Suppressor macrophage (primary cell): ENCODE measurements around the gene MESP1.

Experiments
- DNase-seq, 4 experiments: peaks; one replicate each; pipeline ENCODE4 v3.0.0-alpha.2; 2020 to 2022

MESP1 gene

GRCh38 chr15:89781055-89781454, 30.0 kb upstream of the MESP1 start:
- peak; percentile 78 to 88 (median 84) for DNase-seq

- DNase-seq, result no peak
Measured at GRCh38 chr15:89780601-89781000, 29.6 kb upstream of the MESP1 start.

- no peak for DNase-seq
Measured at GRCh38 chr15:89778861-89779260, 27.8 kb upstream of the MESP1 start.

GRCh38 chr15:89777782-89778380, 26.8 kb upstream of the MESP1 start:
- DNase-seq, result no peak

- DNase-seq, result no peak
Measured at GRCh38 chr15:89777073-89777751, 26.2 kb upstream of the MESP1 start.

- peak; percentile 92 to 95 (median 94) for DNase-seq
Measured at GRCh38 chr15:89776274-89777072, 25.4 kb upstream of the MESP1 start, which contains the start of gene MESP2. Gene MESP2 (plus strand): TSS chr15:89776332. CDS start chr15:89776358, 26 bp downstream.

- no peak for DNase-seq
Measured at GRCh38 chr15:89775815-89776214, 24.8 kb upstream of the MESP1 start.

- DNase-seq, result no peak
Measured at GRCh38 chr15:89774492-89774891, 23.4 kb upstream of the MESP1 start.

- DNase-seq, result no peak
Measured at GRCh38 chr15:89772932-89773583, 22.0 kb upstream of the MESP1 start.

- DNase-seq, result no peak
Measured at GRCh38 chr15:89770041-89770440, 19.0 kb upstream of the MESP1 start.

GRCh38 chr15:89769366-89769765, 18.3 kb upstream of the MESP1 start:
- DNase-seq, result peak; percentile 42 to 74 (median 61)

GRCh38 chr15:89768071-89768500, 17.0 kb upstream of the MESP1 start:
- DNase-seq, result no peak

GRCh38 chr15:89767411-89767915, 16.4 kb upstream of the MESP1 start:
- no peak for DNase-seq

- no peak for DNase-seq
Measured at GRCh38 chr15:89766357-89767311, 15.6 kb upstream of the MESP1 start.

GRCh38 chr15:89765694-89766093, 14.6 kb upstream of the MESP1 start:
- DNase-seq, result no peak

- DNase-seq, result no peak
Measured at GRCh38 chr15:89761929-89762328, 10.9 kb upstream of the MESP1 start.

- peak in 1 of 4 experiments; percentile 1 for DNase-seq
Measured at GRCh38 chr15:89761009-89761831, 10.2 kb upstream of the MESP1 start.

- DNase-seq, result peak; percentile 83 to 95 (median 88)
Measured at GRCh38 chr15:89760303-89761008, 9.4 kb upstream of the MESP1 start.

- no peak for DNase-seq
Measured at GRCh38 chr15:89759835-89760234, 8.8 kb upstream of the MESP1 start.

- no peak for DNase-seq
Measured at GRCh38 chr15:89758981-89759380, 7.9 kb upstream of the MESP1 start.
